Pons (tissue), 1 donor: ENCODE measurements around the gene KATNAL2.
A peak's percentile ranks its signal among the peaks of the same experiment; 100 is the strongest.
"Not testable (repeated sequence)": the region's sequence is repeated elsewhere in the genome, so short reads cannot be mapped to it uniquely, and the experiment has no call there.

Experiments used
- DNase-seq: peaks from one replicate; pipeline ENCODE4 v3.0.0-alpha.2; 2016; ENCODE audit warnings: low spot score

KATNAL2 gene

GRCh38 chr18:47032945-47033344 lies 115.5 kb downstream of the KATNAL2 start:
- DNase-seq: no peak

GRCh38 chr18:47034591-47034990 lies 117.2 kb downstream of the KATNAL2 start:
- not testable (repeated sequence) for DNase-seq

- no peak for DNase-seq
Observed at GRCh38 chr18:47035156-47035671, 117.8 kb downstream of the KATNAL2 start, which contains the start of gene ELOA2. Gene ELOA2 (minus strand): TSS chr18:47035621. CDS start chr18:47035264, 357 bp downstream.

- DNase-seq: peak; percentile 34
Observed at GRCh38 chr18:47036298-47036874, 119.0 kb downstream of the KATNAL2 start.

- DNase-seq: no peak
Observed at GRCh38 chr18:47036927-47037578, 119.7 kb downstream of the KATNAL2 start.

GRCh38 chr18:47040982-47041381 lies 123.6 kb downstream of the KATNAL2 start:
- DNase-seq: no peak

GRCh38 chr18:47050468-47050867 lies 133.1 kb downstream of the KATNAL2 start:
- peak; percentile 86 for DNase-seq

GRCh38 chr18:47054369-47054768 lies 137.0 kb downstream of the KATNAL2 start:
- DNase-seq: no peak

- no peak for DNase-seq
Observed at GRCh38 chr18:47062471-47062870, 145.1 kb downstream of the KATNAL2 start.

GRCh38 chr18:47063096-47063495 lies 145.7 kb downstream of the KATNAL2 start:
- DNase-seq: no peak

GRCh38 chr18:47067648-47068047 lies 150.2 kb downstream of the KATNAL2 start:
- no peak for DNase-seq

- DNase-seq: no peak
Observed at GRCh38 chr18:47075098-47075883, 157.9 kb downstream of the KATNAL2 start.

- peak; percentile 86 for DNase-seq
Observed at GRCh38 chr18:47077111-47077510, 159.7 kb downstream of the KATNAL2 start.

GRCh38 chr18:47080872-47081271 lies 163.5 kb downstream of the KATNAL2 start:
- DNase-seq: no peak

- no peak for DNase-seq
Observed at GRCh38 chr18:47081578-47081977, 164.2 kb downstream of the KATNAL2 start.

GRCh38 chr18:47087676-47088075 lies 170.3 kb downstream of the KATNAL2 start:
- DNase-seq: peak; percentile 89

GRCh38 chr18:47095810-47096209 lies 178.4 kb downstream of the KATNAL2 start:
- no peak for DNase-seq

GRCh38 chr18:47100212-47100831 lies 182.9 kb downstream of the KATNAL2 start:
- peak; percentile 66 for DNase-seq

- DNase-seq: no peak
Observed at GRCh38 chr18:47108373-47108772, 191.0 kb downstream of the KATNAL2 start.

GRCh38 chr18:47108998-47109405 lies 191.6 kb downstream of the KATNAL2 start:
- DNase-seq: no peak

GRCh38 chr18:47109720-47110119 lies 192.3 kb downstream of the KATNAL2 start:
- DNase-seq: no peak
